GM12878 (cell line): ENCODE data around the gene CCDC27. TPM values are rescaled to one million over a fixed set of nuclear protein-coding genes. Genes with fewer than 3 reads are reported as not detected.
A peak's percentile ranks its signal among the peaks of the same experiment; 100 is the strongest.

Source experiments
- ATAC-seq: fragments of 200-7000 bp; cut with Tn5 transposase; 3 replicates; pipeline ENCODE4 v1.9.1; 2020; ENCODE audit warnings: mild to moderate bottlenecking, moderate library complexity
- BruUV-seq: library from RNA; stranded (reverse); fragments of 400-500 nt; replicated peaks from 2 replicates; lab custom pipeline; 2021; lab: Mats Ljungman, UMichigan
- CTCF ChIA-PET: fragments of 300-600 bp; sonication (Branson Sonifier 250); formaldehyde crosslinking; extraction: SDS; loops from one replicate; lab custom pipeline; 2021; ENCODE audit warnings: inconsistent platforms; lab: Yijun Ruan, JAX
- POLR2A ChIA-PET: fragments of 350-600 bp; formaldehyde crosslinking; extraction: SDS; loops from one replicate; lab custom pipeline; 2021; ENCODE audit warnings: inconsistent platforms; lab: Charles Lee
- RAD21 ChIA-PET: fragments of 300-600 bp; sonication (Branson Sonifier 250); formaldehyde crosslinking; loops from one replicate; lab custom pipeline; 2023; ENCODE audit warnings: antibody characterized with exemption; ENCODE audit not compliant: unreplicated experiment; lab: Charles Lee
- SMC1A ChIA-PET: fragments of 300-600 bp; sonication (Branson Sonifier 250); formaldehyde crosslinking; loops from one replicate; lab custom pipeline; 2023; ENCODE audit not compliant: unreplicated experiment, uncharacterized antibody; lab: Charles Lee
- DNase-seq: peaks from one replicate; pipeline ENCODE4 v3.0.0-alpha.2; 2011; ENCODE audit warnings: low read depth, low spot score
- FAIRE-seq: peaks from 3 replicates; lab custom pipeline; 2011; peaks lifted over from hg19 to GRCh38; lab: Jason Lieb, UNC
- H2AFZ ChIP-seq: 2 replicates; pipeline ENCODE4 v1.6.0; 2011; ENCODE audit warnings: low read depth, low read length, control low read depth; ENCODE audit not compliant: control insufficient read depth
- H3K27ac ChIP-seq: 2 replicates; pipeline ENCODE4 v1.5.1; 2011; ENCODE audit warnings: control low read depth; ENCODE audit not compliant: control insufficient read depth, insufficient read depth
- H3K27me3 ChIP-seq, 2 experiments: replicated peaks in 1 of 2; 2 replicates each; pipeline versions ENCODE4 v1.6.0 to v1.6.1; 2011; ENCODE audit warnings: low read length in 1 of 2; ENCODE audit not compliant: control insufficient read depth in 2 of 2, insufficient read depth in 2 of 2
- H3K36me3 ChIP-seq, 2 experiments: 2 replicates each; pipeline ENCODE4 v1.5.1; 2011; ENCODE audit warnings: low read length in 1 of 2; ENCODE audit not compliant: control insufficient read depth in 2 of 2, insufficient read depth in 2 of 2
- H3K4me1 ChIP-seq: 2 replicates; pipeline ENCODE4 v1.6.1; 2011; ENCODE audit warnings: mild to moderate bottlenecking, low read length, moderate library complexity, mixed read lengths; ENCODE audit not compliant: control insufficient read depth, insufficient read depth
- H3K4me2 ChIP-seq: 2 replicates; pipeline ENCODE4 v1.6.0; 2011; ENCODE audit warnings: control low read depth; ENCODE audit not compliant: control insufficient read depth, insufficient read depth
- H3K4me3 ChIP-seq: fragments of 200-600 bp; sonication (generic); 2 replicates; pipeline ENCODE4 v1.5.1; 2016
- H3K79me2 ChIP-seq: 2 replicates; pipeline ENCODE4 v1.6.0; 2011; ENCODE audit warnings: low read length; ENCODE audit not compliant: control insufficient read depth, insufficient read depth
- H3K9ac ChIP-seq: 2 replicates; pipeline ENCODE4 v1.8.0; 2011; ENCODE audit warnings: low read length, control low read depth, mixed read lengths; ENCODE audit not compliant: control insufficient read depth, insufficient read depth
- H3K9me3 ChIP-seq: replicated peaks from 3 replicates; pipeline ENCODE4 v1.5.1; 2011; ENCODE audit warnings: mild to moderate bottlenecking, low read length; ENCODE audit not compliant: control insufficient read depth, insufficient read depth
- H4K20me1 ChIP-seq: 2 replicates; pipeline ENCODE4 v1.6.0; 2011; ENCODE audit not compliant: control insufficient read depth, insufficient read depth
- ATF3 ChIP-seq: IDR thresholded peaks from 2 replicates; pipeline ENCODE4 v1.6.1; 2011; ENCODE audit warnings: low read depth, mild to moderate bottlenecking, low read length, moderate library complexity, borderline replicate concordance; ENCODE audit errors: extremely low read depth
- DPF2 ChIP-seq: fragments of 450-650 bp; IDR thresholded peaks from 2 replicates; pipeline ENCODE4 v1.6.1; 2017; ENCODE audit warnings: mild to moderate bottlenecking
- NBN ChIP-seq: fragments of 450-650 bp; IDR thresholded peaks from 2 replicates; pipeline ENCODE4 v1.6.1; 2016
- POLR2A ChIP-seq: IDR thresholded peaks from 2 replicates; pipeline ENCODE4 v1.6.1; 2011; ENCODE audit warnings: low read depth, mild to moderate bottlenecking, low read length
- TCF7 ChIP-seq: IDR thresholded peaks from 2 replicates; pipeline ENCODE4 v1.6.1; 2014; ENCODE audit warnings: antibody characterized with exemption, borderline replicate concordance
- WGBS: methylation state at CpG from one replicate; pipeline ENCODE4 v1.1.6; 2016; ENCODE audit warnings: low lambda C conversion rate; ENCODE audit not compliant: insufficient replicate concordance, insufficient coverage; ENCODE audit errors: missing lambda C conversion rate; 5-methylcytosine and 5-hydroxymethylcytosine counted together
- in situ Hi-C: fragments of 300-500 bp; cut with MboI; formaldehyde crosslinking; loops from 9 replicates; pipeline ENCODE4 v1.14.3; 2018; ENCODE audit warnings: mixed read lengths
- intact Hi-C: fragments of 100-400 bp; cut with micrococcal nuclease; formaldehyde crosslinking; loops from one replicate; pipeline ENCODE4 v1.14.2; 2022; ENCODE audit not compliant: unreplicated experiment
- polyA plus RNA-seq, 11 experiments: library from polyadenylated mRNA; depleted of rRNA in 4 of 11; unstranded in 6 of 11; stranded (reverse) in 5 of 11; fragments of >200 nt; fragmentation: Nextera tagmentation in 4 of 11; fragmentation: Illumina TruSeq in 1 of 11; extraction: Ambion mirVana in 4 of 11; extraction: Trizol in 1 of 11; gene quantifications; 1 replicate in 1 of 11; 2 replicates in 10 of 11; pipeline versions ENCODE4 v1.2.1 to v1.2.3, GENCODE V29; 2011 to 2016; ENCODE audit warnings: inconsistent platforms in 2 of 11, missing spikeins in 2 of 11, low read depth in 1 of 11
- total RNA-seq, 4 experiments: library from RNA; depleted of rRNA in 3 of 4; stranded (reverse); fragments of >200 nt in 3 of 4; fragmentation: Illumina TruSeq in 1 of 4; extraction: Trizol in 1 of 4; gene quantifications; 2 replicates each; pipeline versions ENCODE4 v1.2.1 to v1.2.3, GENCODE V29; 2013 to 2021
- TF ChIP-seq, protein P1 (sequence below): fragments of 450-650 bp; IDR thresholded peaks from 2 replicates; pipeline ENCODE4 v1.6.1; 2017; ENCODE audit warnings: mild to moderate bottlenecking, moderate library complexity
- TF ChIP-seq, protein P2 (sequence below): fragments of 450-650 bp; IDR thresholded peaks from 2 replicates; pipeline ENCODE4 v1.6.1; 2016; ENCODE audit warnings: mild to moderate bottlenecking

Gene CCDC27
- total and polyA plus RNA-seq, 10 of the 15 experiments (the other 5 are each of a cell fraction or from before 2014, with no cell fraction given), result 0.05 TPM; not detected in 9

GRCh38 chr1:3746830-3747521 is 5.3 kb upstream of the CCDC27 start (continued):
- TF ChIP-seq ATF3 (no peak), POLR2A (peak; percentile 57), DPF2 (peak; percentile 38; the same call in 1 of the 2 replicates)
- TF ChIP-seq, protein P1, sequence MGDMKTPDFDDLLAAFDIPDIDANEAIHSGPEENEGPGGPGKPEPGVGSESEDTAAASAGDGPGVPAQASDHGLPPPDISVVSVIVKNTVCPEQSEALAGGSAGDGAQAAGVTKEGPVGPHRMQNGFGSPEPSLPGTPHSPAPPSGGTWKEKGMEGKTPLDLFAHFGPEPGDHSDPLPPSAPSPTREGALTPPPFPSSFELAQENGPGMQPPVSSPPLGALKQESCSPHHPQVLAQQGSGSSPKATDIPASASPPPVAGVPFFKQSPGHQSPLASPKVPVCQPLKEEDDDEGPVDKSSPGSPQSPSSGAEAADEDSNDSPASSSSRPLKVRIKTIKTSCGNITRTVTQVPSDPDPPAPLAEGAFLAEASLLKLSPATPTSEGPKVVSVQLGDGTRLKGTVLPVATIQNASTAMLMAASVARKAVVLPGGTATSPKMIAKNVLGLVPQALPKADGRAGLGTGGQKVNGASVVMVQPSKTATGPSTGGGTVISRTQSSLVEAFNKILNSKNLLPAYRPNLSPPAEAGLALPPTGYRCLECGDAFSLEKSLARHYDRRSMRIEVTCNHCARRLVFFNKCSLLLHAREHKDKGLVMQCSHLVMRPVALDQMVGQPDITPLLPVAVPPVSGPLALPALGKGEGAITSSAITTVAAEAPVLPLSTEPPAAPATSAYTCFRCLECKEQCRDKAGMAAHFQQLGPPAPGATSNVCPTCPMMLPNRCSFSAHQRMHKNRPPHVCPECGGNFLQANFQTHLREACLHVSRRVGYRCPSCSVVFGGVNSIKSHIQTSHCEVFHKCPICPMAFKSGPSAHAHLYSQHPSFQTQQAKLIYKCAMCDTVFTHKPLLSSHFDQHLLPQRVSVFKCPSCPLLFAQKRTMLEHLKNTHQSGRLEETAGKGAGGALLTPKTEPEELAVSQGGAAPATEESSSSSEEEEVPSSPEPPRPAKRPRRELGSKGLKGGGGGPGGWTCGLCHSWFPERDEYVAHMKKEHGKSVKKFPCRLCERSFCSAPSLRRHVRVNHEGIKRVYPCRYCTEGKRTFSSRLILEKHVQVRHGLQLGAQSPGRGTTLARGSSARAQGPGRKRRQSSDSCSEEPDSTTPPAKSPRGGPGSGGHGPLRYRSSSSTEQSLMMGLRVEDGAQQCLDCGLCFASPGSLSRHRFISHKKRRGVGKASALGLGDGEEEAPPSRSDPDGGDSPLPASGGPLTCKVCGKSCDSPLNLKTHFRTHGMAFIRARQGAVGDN, result peak; percentile 32; the same call in 1 of the 2 replicates

- Histone ChIP-seq H3K9ac (peak overlapping the region; percentile 54), H3K4me3 (peak overlapping the region; percentile 70), H2AFZ (peak overlapping the region; percentile 63), H3K27ac (no peak overlapping the region), H3K9me3 (no peaks in the 10 kb centered on the region), H3K36me3 (no peaks in the 10 kb centered on the region; a peak in 1 of 4 replicates), H3K4me1 (peaks cover 11% of the 10 kb centered on the region), H4K20me1 (no peaks in the 10 kb centered on the region), H3K27me3 (no peaks in the 10 kb centered on the region), H3K4me2 (peak overlapping the region; percentile 87), H3K79me2 (no peaks in the 10 kb centered on the region)
- no TSS peak for BruUV-seq
- in situ Hi-C loops, result no loop called here
- ChIA-PET SMC1A (no interaction called here), RAD21 (no interaction called here), POLR2A (no interaction called here), CTCF (interaction anchor here (1.7 kb wide), 1 partner anchor 24 kb away, joined by 4 read pairs; no protein-coding TSS in a partner anchor)
- TF ChIP-seq TCF7 (no peak), NBN (0 out of 2 replicates have a peak, but pooled peaks have one; percentile 28)
- TF ChIP-seq, protein P2, sequence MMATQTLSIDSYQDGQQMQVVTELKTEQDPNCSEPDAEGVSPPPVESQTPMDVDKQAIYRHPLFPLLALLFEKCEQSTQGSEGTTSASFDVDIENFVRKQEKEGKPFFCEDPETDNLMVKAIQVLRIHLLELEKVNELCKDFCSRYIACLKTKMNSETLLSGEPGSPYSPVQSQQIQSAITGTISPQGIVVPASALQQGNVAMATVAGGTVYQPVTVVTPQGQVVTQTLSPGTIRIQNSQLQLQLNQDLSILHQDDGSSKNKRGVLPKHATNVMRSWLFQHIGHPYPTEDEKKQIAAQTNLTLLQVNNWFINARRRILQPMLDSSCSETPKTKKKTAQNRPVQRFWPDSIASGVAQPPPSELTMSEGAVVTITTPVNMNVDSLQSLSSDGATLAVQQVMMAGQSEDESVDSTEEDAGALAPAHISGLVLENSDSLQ, result 0 out of 2 replicates have a peak, but pooled peaks have one; percentile 7
- FAIRE-seq (no peak), DNase-seq (no peak), ATAC-seq (no peak)
- intact Hi-C loops, result no loop called here
- WGBS, result 39% methylated on average over 6 of the region's 6 CpGs
Measured at GRCh38 chr1:3747522-3747848, 4.8 kb upstream of the CCDC27 start.
